GM12801 (cell line): ENCODE measurements around the gene SRSF1.

ENCODE experiments used
- CTCF ChIP-seq: IDR thresholded peaks from one replicate; pipeline ENCODE4 v1.5.1; 2011; ENCODE audit warnings: control low read depth; ENCODE audit not compliant: insufficient read length; ENCODE audit errors: extremely low read depth

SRSF1 gene

GRCh38 chr17:58007781-58008706 is 998 bp upstream of the SRSF1 start:
- TF ChIP-seq CTCF: no peak

GRCh38 chr17:58006560-58006923 is 504 bp downstream of the SRSF1 start:
- no peak for TF ChIP-seq CTCF

- TF ChIP-seq CTCF: no peak
These were observed 1.1 kb downstream of the SRSF1 start for GRCh38 chr17:58005728-58006559.

GRCh38 chr17:58005031-58005727 is 1.9 kb downstream of the SRSF1 start:
- no peak for TF ChIP-seq CTCF

GRCh38 chr17:58004060-58004459 is 3.0 kb downstream of the SRSF1 start:
- TF ChIP-seq CTCF: no peak

GRCh38 chr17:58002973-58003372 is 4.1 kb downstream of the SRSF1 start:
- TF ChIP-seq CTCF: no peak
